ENCODE data around the gene DPY19L2.
"Not testable (repeated sequence)": the region's sequence is repeated elsewhere in the genome, so short reads cannot be mapped to it uniquely, and the experiment has no call there.

DPY19L2 gene
- 1.3 to 3.9 (median 3.1) reads per million in 3 experiments for total RNA-seq

DNA sequence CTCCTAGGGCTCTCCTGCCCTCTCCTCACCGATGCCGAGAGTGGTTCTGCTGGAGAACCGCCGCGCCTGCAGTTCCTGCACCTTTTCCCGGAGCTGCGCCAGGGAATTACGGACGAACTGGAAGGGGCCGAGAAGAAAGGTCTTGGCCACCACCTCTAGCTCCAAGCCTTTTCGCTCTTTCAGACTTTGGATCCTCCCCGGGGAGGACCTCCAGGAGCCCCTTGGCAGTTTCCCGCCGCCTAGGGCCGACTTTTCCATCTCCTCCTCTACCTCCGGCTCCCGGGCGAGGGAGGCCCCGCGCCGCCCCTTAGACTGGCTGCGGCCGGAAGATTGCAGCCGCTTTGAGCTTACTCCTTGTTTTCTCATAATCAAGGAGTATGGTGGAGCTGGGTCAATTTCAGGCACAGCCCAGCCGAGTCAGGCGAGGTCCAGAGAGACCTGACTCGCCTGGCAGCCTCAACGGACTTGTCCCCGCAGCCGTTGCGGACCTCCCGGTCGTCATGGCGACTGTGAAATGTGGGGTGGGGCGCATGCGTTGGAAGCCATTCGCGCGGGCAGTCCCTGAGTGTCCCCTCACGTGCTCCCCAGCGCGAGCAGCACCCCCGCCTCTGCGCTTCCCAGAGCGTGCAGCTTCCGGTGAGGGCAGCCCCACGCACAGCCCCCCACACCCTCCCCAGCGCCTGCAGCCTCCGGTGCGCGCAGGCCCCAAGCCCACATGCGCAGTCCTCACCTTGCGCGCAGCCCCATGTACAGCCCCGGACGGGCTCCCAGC is at the start of gene DPY19L2:
TSS of gene DPY19L2 (minus strand) at position 466 of the 772 bp plus-strand sequence. CDS start at position 366, 100 bp downstream.
- DNase-seq = peak; percentile 5

DNA sequence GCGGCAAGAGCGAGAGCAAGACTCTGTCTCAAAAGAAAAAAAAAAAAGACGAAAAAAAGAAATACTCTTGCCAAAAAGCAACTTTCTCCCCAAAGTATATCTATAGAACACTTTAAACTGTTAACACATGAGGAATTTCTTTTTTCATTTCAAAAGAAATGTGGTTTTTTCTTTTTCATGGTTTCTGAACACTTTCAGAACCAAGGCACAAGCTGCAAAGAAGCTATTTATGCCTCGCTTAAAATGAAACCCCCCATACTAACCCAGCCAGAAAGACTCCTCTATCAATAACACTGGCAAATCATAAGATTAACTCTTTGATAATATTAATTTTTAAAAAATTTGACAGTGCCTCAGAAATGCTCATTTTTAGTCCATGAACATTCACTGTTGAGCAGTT is 48.6 kb upstream of the DPY19L2 start:
- not testable (repeated sequence) for DNase-seq

DNA sequence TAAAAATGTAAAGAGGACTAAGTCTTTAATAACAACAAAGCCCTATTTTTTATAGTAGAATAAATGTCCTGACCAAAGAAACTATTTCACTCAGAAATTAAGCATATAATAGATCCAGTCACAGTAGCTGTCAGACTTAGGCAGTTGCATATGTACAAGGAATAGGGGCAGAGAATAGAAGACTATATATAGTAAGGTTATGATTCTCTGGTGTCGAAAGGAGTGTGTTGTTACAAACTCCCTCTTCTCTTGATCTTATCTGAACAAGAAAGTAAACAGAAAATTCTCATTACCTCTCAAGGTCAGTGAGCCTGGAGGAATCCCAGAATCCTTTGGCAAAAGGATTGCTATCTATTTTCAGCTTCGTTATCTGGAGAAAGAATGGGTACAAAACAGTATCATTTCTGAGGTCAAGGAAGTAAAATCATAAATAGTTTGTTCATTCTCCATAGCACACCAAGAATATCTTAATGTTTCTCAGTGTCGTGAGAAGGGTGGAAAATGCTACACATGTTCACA is 46.9 kb upstream of the DPY19L2 start:
- not testable (repeated sequence) for DNase-seq

DNA sequence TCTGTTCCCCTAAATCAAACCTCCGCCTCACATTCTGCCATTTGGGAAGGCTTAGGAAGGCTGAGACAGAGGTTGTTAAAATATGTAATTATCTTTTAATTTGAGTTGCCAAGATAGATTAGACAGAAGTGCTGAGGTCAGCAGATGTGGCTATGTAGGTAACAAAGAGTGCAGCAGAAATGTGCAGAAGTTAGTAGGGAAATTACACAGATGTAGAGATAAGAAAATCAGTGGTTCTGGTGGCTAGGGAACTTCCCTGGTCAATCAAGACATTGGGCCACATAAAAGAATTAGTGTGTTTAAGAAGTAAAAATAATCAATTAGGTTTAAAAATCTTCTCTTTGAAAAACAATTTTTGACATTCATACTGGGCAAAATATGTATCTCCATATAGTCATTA is 46.1 kb upstream of the DPY19L2 start:
- DNase-seq = not testable (repeated sequence)

DNA sequence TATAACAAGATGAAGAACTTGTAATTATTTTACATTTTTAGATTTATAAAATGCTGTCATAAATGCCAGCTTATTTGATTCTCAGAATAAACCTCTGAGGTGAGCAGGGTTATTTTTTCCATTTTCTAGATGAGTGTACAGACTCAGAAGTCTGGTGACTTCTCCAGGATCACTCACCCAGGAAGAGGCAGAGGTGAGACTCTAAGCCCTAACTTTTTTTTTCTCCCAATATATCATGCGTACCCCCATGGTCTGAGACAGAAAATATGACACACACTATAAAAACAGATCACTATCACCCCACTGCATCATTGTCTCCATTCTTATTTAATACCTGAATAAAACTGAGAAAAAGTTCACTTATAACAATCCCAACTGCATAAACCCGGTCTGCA is 45.4 kb upstream of the DPY19L2 start:
- not testable (repeated sequence) for DNase-seq

DNA sequence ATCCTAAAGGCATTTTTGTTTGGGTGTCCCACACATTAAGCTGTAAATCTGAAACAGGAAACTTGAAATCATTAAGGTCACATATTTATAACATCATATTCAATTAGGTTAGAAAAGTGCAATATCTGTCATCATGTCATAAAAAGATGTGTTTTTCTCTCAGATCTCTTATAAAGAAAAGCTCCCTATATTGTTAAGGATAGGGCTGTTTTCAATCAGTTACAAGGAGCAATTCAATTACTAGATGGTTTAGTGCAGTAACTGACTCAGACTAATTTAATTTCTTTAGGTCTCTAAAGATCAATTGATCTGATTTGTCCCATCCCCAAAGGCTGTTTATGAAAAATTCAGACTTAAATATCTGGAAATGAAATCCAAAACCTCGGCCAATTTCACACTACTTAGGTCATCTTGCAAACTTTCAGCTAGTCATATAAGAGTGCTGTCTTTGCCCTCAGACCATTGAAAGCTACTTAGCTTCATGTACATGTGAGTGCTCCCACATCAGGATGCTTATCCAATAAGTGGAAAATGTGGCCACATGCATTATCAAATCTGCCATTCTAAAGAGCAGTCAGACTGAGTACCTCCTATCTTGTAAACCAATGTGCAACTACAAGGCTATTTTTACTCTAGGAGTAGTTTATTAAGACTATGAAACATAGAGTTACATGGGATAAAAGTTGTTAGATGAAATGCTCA is 44.8 kb upstream of the DPY19L2 start:
- not testable (repeated sequence) for DNase-seq

DNA sequence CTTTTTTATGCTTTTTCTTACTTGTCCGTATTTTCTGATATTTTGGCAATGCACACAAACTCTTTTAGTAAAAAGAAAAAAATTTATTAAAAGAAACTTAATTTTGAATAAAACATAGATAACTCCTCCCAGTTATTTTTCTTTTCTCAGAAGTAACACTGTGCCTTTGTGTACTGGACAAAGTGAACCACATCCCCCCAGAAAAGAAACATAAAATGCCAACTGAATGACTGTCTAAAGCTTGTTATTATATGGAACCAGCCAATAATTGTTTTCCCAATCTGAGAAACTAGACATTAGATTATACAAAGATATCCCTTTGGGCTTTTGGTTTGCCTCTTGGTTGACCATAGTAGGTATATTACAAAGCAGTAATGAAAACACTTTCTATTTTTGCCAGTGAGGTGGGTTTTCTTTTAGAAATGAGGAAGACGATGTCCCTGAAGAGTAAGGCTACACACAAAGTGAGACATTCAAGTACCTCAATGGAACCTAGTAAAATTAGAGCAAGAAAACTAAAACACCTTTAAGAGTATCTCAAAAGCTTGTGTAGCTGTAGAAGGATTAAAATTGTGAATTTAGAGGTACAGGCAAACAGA is 44.2 kb upstream of the DPY19L2 start:
- DNase-seq = not testable (repeated sequence)

DNA sequence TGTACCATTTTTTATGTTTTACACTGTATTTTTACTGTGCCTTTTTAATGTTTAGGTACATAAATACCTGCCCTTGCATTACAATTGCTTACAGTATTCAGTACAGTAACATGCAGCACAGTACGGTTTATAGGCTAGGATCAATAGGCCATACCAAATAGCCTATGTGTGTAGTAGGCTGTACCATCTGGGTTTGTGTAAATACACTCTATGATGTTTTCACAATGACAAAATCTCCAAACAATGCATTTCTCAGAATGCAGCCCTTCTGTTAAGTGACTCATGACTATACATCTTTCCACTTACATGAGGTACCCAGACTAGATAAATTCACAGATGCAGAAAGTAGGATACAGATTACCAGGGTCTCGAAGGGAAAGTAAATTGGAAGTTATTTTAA is 43.0 kb upstream of the DPY19L2 start:
- not testable (repeated sequence) for DNase-seq

DNA sequence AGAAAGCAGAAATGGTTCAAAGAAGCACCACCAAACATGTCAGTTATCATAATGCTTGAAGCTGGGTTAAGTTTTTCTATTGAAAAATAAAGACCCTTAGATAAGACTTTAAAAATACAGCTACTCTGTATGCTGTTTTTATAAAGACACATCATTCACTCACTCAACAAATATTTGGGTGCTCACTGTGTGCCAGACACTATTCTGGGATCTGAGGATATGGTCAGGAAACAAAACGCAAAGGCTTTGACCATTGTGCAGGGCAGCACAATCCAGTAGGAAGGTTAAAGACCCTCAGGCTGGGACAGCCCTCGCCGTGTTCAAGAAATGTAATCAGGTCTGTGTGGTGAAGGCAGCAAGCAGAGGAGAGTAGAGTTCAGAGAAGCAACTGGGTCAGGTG is 38.0 kb upstream of the DPY19L2 start:
- no peak for DNase-seq

DNA sequence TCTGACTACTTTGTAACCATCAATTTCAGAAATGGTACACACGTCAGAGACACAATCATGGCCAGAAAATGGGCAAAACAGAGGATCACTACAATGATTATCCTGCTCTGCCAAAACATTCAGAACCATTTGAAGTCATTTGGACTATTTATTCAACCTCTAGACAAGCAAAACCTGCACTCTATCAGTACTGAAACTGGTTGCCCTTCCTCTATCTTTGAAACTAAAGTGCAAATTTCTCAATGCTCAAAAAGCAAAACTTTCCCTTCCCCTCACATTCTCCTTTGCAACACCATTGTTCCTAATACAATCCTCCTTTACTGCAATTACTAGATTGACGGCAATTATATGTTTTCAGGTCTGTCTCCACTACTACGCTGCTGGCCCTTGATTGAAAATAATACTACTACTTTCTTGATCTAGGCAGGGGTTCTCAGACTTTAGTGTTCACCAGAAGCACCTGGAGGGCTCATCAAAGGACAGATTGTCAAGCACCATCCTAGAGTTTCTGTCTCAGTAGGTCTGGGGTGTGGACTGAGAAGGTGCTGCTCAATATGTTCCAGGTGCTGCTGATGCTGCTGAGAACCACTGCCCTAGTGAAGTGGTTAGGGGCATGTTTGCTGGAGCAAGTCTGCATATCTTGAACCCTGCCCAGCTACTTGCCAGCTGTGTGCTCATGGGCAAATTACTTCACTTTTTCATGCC is 31.5 kb upstream of the DPY19L2 start:
- not testable (repeated sequence) for DNase-seq

DNA sequence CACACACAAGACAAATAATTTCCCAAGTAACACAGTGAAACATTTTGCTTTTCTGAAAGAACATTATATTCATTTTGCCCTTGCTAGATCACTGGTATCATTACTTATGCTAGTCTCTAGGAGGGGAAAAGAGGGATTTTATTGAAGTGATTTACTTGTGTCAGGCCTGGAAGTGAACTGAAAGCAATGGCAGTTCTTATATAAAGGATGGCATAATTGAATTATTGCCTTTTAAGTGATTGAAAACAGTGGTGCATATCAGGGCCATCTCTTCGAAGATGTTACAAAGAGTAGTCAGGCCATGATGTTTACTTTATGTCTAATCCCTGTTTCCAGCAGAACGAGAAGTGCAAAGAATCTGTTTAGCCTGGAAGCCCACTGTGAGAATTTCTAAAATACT is 30.7 kb upstream of the DPY19L2 start:
- not testable (repeated sequence) for DNase-seq

DNA sequence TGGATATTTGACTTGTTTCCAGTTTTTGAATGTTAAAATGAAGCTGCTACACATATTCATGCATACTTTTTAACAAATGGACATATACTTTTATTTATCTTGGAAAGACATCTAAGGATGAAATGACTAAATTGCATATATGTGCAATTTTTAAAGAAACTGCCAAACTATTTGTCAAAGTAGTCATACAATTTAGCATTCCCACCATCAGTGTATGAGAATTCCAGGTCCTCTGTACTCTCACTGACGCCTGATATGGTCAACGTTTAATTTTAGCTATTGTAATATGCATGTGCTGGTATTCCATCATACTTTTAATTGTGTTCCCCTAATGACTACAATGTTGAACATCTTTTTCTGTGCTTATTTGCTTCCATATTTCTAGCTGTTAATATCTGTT is 22.5 kb upstream of the DPY19L2 start:
- not testable (repeated sequence) for DNase-seq

DNA sequence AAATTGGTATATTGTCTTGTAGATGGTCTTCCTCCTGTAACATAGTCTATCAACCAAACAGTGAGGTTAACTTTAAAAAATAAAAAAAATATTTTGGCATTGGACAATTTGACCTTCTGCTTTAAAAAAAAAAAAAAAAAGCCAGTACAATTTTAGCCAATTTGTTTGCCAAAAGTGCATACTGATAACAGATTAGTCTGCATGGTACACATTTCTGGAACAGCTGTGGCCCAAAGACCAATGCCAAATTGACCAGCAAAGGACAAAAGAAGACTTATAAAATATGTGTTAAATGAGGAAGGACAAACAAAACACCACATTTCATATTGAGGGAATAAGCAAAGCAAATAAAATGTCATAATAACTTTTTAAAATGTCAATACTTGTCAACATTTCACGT is 20.8 kb upstream of the DPY19L2 start:
- DNase-seq = not testable (repeated sequence)

DNA sequence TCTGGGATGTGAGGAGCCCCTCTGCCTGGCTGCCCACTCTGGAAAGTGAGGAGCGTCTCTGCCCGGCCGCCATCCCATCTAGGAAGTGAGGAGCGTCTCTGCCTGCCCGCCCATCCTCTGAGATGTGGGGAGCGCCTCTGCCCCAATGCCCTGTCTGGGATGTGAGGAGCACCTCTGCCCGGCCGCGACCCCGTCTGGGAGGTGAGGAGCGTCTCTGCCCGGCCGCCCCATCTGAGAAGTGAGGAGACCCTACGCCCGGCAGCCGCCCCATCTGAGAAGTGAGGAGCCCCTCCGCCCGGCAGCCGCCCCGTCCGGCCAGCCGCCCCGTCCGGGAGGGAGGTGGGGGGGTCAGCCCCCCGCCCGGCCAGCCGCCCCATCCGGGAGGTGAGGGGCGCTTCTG is 18.3 kb upstream of the DPY19L2 start:
- DNase-seq = not testable (repeated sequence)

DNA sequence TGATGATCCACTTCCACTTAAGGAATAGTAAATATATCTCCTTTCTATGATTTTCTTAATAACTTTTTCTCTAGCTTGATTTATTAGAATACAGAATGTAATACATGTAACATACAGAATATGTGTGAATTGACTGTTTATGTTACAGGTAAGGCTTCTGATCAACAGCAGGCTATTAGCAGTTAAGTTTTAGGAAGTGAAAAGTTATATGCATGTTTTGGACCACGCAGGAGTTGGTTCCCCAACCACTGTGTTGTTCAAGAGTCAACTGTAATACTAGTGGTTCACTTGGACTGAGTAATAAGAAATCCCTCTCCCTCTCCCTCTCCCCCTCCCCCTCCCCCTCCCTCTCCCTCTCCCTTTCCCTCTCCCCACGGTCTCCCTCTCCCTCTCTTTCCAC is 17.5 kb upstream of the DPY19L2 start:
- DNase-seq = not testable (repeated sequence)

DNA sequence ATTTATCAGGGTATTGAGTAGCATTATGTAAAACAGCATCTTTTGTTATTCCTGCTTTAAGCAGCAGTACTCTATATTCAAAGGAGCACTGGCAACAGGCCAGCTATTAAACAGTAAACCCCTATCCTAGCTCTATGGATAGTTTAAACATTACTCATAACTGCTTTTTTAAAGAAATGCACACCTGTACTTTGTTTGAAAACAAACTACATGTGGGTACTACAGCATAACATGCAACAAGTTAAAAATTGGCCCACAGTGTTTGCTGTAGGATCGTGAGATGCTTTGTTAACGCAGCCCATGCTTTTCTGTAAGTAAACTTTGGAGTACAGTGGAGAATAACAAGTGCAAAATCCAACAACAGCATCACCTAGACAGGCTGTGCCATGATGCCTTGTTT is 14.3 kb upstream of the DPY19L2 start:
- not testable (repeated sequence) for DNase-seq

DNA sequence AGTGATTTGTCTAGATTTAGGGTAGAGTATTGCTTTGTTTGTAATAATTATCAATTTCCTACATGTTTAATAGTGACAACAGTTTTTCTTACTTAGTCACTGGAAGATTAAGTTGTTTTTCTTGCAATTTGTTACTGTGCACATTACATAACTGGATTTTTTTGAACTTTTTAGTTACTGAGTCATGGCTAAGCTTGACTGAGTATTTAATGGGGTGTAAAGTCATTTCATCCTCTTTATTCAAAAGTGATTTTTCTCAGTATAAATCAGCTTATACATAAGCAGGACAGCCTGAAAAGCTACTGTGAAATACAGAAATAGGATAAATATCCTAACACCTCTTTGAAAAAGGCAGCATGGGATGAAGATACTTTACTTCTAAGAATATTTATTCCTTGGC is 12.5 kb upstream of the DPY19L2 start:
- DNase-seq = not testable (repeated sequence)

DNA sequence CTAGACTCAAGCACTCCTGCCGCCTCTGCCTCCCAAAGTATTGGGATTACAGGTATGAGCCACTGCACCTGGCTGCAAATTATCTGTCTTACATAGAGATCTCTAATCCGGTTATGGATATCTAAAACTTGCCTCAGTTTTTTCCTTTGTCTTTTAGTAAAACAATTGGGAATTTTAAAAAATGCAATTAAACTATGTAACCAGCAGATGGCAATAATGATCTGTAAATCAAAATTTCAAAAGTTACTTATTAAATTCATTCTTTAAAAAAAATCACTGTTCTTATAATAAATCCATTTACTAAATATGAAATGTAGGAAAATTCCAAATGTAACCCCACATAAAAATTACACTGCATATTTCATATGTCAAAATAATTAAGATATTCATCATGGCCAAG is 4.3 kb upstream of the DPY19L2 start:
- not testable (repeated sequence) for DNase-seq

DNA sequence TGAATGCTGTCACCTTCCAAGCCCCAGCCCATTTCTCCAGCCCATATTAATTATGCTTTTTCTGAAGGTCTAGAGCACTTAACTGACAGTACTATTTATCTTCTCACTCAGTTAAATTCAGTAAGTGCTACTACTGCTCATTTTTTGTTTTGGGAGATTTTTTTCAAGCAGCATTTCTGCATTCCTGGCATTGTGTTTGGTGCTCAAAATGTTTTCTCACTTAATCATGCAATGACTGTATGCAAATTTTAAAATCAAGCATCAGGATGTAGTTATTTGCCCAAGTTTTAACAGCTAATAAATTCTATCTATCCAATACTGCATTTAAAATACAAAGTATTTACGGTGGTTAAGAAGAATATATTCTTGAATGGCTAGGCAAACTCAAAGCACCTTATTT is 1.6 kb upstream of the DPY19L2 start:
- DNase-seq = not testable (repeated sequence)

DNA sequence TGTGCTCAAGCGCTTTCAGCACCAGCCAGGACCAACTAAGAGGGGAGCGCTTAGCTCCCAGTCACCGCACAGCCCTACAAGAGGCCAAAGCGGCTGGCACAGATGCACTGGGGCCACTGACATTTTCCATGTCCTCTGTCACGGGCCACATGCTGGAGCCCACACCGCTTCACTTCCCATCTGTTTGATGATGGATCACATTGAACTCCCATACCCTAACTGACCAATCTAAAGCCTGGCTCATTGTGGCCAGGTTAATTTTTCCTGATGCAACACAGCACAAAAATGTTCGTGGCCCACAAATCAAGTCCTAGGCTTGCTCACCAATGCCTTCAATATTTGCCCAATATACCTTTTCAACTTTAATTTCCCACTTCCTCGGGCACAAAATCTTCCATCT is 1.1 kb upstream of the DPY19L2 start:
- DNase-seq = not testable (repeated sequence)

DNA sequence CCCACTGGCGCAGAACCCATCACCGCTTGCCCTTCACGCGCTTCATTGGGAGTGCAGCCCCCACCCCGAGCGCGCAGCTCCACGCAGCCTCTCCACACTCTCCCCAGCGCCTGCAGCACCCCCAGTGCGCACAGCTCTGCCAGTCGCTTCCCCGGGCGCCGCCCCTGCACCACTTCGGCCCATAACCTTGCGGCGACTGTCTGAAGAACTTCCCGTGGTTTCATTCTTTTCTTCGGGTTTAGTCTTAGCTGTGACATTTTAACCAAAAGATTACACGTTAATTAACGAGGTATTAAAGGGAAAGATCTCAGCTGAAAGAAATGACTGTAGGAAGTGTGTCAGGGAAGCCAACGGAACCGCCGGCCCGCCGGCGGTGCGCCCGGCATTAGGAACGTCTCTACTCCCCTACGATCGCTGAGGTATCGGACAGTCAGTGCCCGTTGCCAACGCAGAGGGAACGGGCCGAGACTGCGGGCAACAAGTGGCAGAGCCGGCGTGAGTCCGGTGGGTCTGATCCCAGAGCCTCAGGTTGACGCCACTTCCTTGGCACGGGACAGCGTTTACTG is 590 bp upstream of the DPY19L2 start:
- DNase-seq = peak; percentile 1

DNA sequence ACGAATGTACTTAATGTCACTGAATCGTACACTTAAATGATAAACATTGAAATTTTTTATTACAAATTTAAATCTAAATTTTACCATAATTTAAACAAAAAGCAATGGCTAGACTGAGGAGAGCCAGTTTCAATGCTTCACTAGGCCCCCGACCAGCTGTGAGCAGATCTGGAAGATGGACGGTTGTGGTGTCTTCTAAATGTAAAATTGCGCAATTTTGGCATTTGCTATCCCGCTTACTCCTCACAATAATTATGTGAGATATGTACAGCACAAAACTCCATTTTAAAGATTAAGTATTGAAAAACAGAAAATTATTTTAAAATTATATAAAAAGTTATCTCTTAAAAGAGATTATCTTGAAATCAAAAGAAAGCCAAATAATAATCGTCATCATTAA is 5.3 kb downstream of the DPY19L2 start:
- DNase-seq = not testable (repeated sequence)
